WTC11 (cell line): ENCODE data around the gene SEZ6L. TPM values are rescaled to one million over a fixed set of nuclear protein-coding genes. Genes with fewer than 3 reads are reported as not detected.

Experiments used
- ATAC-seq: fragments of 200-7000 bp; cut with Tn5 transposase; 2 replicates; pipeline ENCODE4 v1.10.0; 2021; ENCODE audit warnings: mild to moderate bottlenecking, moderate library complexity
- CTCF ChIA-PET: fragments of 300-600 bp; sonication (Branson Sonifier 250); formaldehyde crosslinking; loops from one replicate; lab custom pipeline; 2021; ENCODE audit warnings: antibody characterized with exemption; lab: Charles Lee
- POLR2A ChIA-PET: fragments of 350-600 bp; sonication (Branson Sonifier 250); formaldehyde crosslinking; loops from one replicate; lab custom pipeline; 2021; ENCODE audit warnings: antibody characterized with exemption; lab: Charles Lee
- DNase-seq: peaks from one replicate; pipeline ENCODE4 v3.0.0; 2021; ENCODE audit warnings: low spot score
- H3K27ac Mint-ChIP-seq: 2 replicates; pipeline ENCODE4 v1.8.0; 2021; ENCODE audit warnings: mixed read lengths
- H3K27me3 Mint-ChIP-seq: 2 replicates; pipeline ENCODE4 v1.8.0; 2021; ENCODE audit warnings: low read depth, mild to moderate bottlenecking, moderate library complexity, mixed read lengths
- H3K36me3 Mint-ChIP-seq: 2 replicates; pipeline ENCODE4 v1.8.0; 2021; ENCODE audit warnings: mixed read lengths
- H3K4me1 Mint-ChIP-seq: 2 replicates; pipeline ENCODE4 v1.8.0; 2022; ENCODE audit warnings: mixed read lengths
- H3K4me3 Mint-ChIP-seq: 2 replicates; pipeline ENCODE4 v1.8.0; 2021; ENCODE audit warnings: mild to moderate bottlenecking, moderate library complexity, mixed read lengths
- H3K9me3 Mint-ChIP-seq: 2 replicates; pipeline ENCODE4 v1.8.0; 2021; ENCODE audit warnings: mixed read lengths
- ARID4B ChIP-seq: sonication (generic); formaldehyde crosslinking; IDR thresholded peaks from 2 replicates; pipeline ENCODE4 v1.8.0; 2023; ENCODE audit warnings: missing genetic modification reagents, mild to moderate bottlenecking, borderline replicate concordance
- ATF1 ChIP-seq: sonication (generic); formaldehyde crosslinking; IDR thresholded peaks from 2 replicates; pipeline ENCODE4 v1.8.1; 2023; ENCODE audit warnings: mild to moderate bottlenecking, moderate library complexity, missing genetic modification reagents
- CBFB ChIP-seq: sonication (generic); formaldehyde crosslinking; IDR thresholded peaks from 2 replicates; pipeline ENCODE4 v1.8.1; 2022; ENCODE audit warnings: mild to moderate bottlenecking, low read depth, missing genetic modification reagents
- CREB1 ChIP-seq: sonication (generic); formaldehyde crosslinking; IDR thresholded peaks from 2 replicates; pipeline ENCODE4 v1.8.0; 2023; ENCODE audit warnings: mild to moderate bottlenecking, missing genetic modification reagents
- ELF4 ChIP-seq: sonication (generic); formaldehyde crosslinking; IDR thresholded peaks from 2 replicates; pipeline ENCODE4 v1.8.1; 2022; ENCODE audit warnings: low read depth, mild to moderate bottlenecking, moderate library complexity, missing genetic modification reagents
- FOXK1 ChIP-seq: sonication (generic); formaldehyde crosslinking; IDR thresholded peaks from 2 replicates; pipeline ENCODE4 v1.8.0; 2022; ENCODE audit warnings: mild to moderate bottlenecking, moderate library complexity, missing genetic modification reagents
- GRHL2 ChIP-seq: fragments of 250-450 bp; sonication (Bioruptor Pico); IDR thresholded peaks from 2 replicates; pipeline ENCODE4 v1.8.0; 2022; ENCODE audit warnings: mild to moderate bottlenecking, moderate library complexity; ENCODE audit not compliant: insufficient replicate concordance, severe bottlenecking
- NFATC4 ChIP-seq: fragments of 250-450 bp; sonication (Bioruptor Pico); IDR thresholded peaks from 2 replicates; pipeline ENCODE4 v1.9.0; 2021; ENCODE audit warnings: mild to moderate bottlenecking
- NFE2L1 ChIP-seq: sonication (generic); formaldehyde crosslinking; IDR thresholded peaks from 2 replicates; pipeline ENCODE4 v1.8.1; 2023; ENCODE audit warnings: missing genetic modification reagents
- NFYB ChIP-seq: sonication (generic); formaldehyde crosslinking; conservative IDR thresholded peaks from 2 replicates; pipeline ENCODE4 v1.8.0; 2022; ENCODE audit warnings: low read depth, missing genetic modification reagents
- NR1H2 ChIP-seq: sonication (generic); formaldehyde crosslinking; IDR thresholded peaks from 2 replicates; pipeline ENCODE4 v1.9.0; 2021; ENCODE audit warnings: mild to moderate bottlenecking, moderate library complexity, missing genetic modification reagents
- NR3C1 ChIP-seq: sonication (generic); formaldehyde crosslinking; conservative IDR thresholded peaks from 2 replicates; pipeline ENCODE4 v1.8.1; 2023; ENCODE audit warnings: low read depth, mild to moderate bottlenecking, missing genetic modification reagents
- OVOL2 ChIP-seq: fragments of 250-450 bp; sonication (Bioruptor Pico); IDR thresholded peaks from 2 replicates; pipeline ENCODE4 v1.9.0; 2021; ENCODE audit warnings: mild to moderate bottlenecking, borderline replicate concordance
- PREB ChIP-seq: sonication (generic); formaldehyde crosslinking; IDR thresholded peaks from 2 replicates; pipeline ENCODE4 v1.8.1; 2022; ENCODE audit warnings: mild to moderate bottlenecking, missing genetic modification reagents, moderate library complexity, borderline replicate concordance
- RORB ChIP-seq: fragments of 250-450 bp; sonication (Bioruptor Pico); IDR thresholded peaks from 2 replicates; pipeline ENCODE4 v1.9.0; 2021; ENCODE audit warnings: mild to moderate bottlenecking
- SMAD3 ChIP-seq: sonication (generic); formaldehyde crosslinking; IDR thresholded peaks from 2 replicates; pipeline ENCODE4 v1.8.0; 2022; ENCODE audit warnings: missing genetic modification reagents, mild to moderate bottlenecking, borderline replicate concordance
- ZNF121 ChIP-seq: sonication (generic); formaldehyde crosslinking; IDR thresholded peaks from 2 replicates; pipeline ENCODE4 v1.8.0; 2023; ENCODE audit warnings: missing genetic modification reagents
- ZNF138 ChIP-seq: sonication (generic); formaldehyde crosslinking; conservative IDR thresholded peaks from 2 replicates; pipeline ENCODE4 v1.8.1; 2022; ENCODE audit warnings: mild to moderate bottlenecking, moderate library complexity, missing genetic modification reagents
- ZNF219 ChIP-seq: sonication (generic); formaldehyde crosslinking; IDR thresholded peaks from 2 replicates; pipeline ENCODE4 v1.8.0; 2023; ENCODE audit warnings: missing genetic modification reagents, mild to moderate bottlenecking, borderline replicate concordance
- ZNF416 ChIP-seq: fragments of 250-450 bp; sonication (Bioruptor Pico); IDR thresholded peaks from 2 replicates; pipeline ENCODE4 v1.9.0; 2021; ENCODE audit warnings: mild to moderate bottlenecking, inconsistent platforms
- total RNA-seq: library from RNA; stranded (reverse); gene quantifications from 3 replicates; pipeline ENCODE4 v1.2.3, GENCODE V29; 2021
- TF ChIP-seq, protein P1 (sequence below): fragments of 250-450 bp; sonication (Bioruptor Pico); conservative IDR thresholded peaks from 2 replicates; pipeline ENCODE4 v1.9.0; 2021; ENCODE audit warnings: mild to moderate bottlenecking
- TF ChIP-seq, protein P2 (sequence below): sonication (generic); formaldehyde crosslinking; IDR thresholded peaks from 2 replicates; pipeline ENCODE4 v1.8.0; 2022; ENCODE audit warnings: mild to moderate bottlenecking, missing genetic modification reagents

The SEZ6L gene
- total RNA-seq, 1 experiment from 2014 or later, result 0.57 TPM

DNA sequence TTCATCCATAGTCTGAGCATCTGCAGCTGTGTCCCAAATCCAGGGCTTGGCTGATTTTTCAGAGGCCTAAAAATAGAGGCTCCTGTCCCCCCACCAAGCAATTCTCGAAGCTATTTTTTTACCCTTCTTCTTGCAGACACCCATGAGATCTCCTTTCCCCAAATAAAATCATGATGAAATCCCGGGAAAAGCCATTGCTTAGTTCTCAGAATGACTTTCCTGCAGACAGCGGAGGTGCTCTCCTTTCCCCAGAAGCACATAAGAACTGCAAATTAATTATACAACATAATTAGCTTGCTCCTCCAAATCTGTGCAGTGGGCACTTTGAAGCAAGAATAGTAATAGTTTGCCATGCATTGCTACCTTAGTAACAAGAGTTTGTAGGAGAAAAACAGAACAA is 176.2 kb downstream of the SEZ6L start (continued):
- TF ChIP-seq, protein P1, sequence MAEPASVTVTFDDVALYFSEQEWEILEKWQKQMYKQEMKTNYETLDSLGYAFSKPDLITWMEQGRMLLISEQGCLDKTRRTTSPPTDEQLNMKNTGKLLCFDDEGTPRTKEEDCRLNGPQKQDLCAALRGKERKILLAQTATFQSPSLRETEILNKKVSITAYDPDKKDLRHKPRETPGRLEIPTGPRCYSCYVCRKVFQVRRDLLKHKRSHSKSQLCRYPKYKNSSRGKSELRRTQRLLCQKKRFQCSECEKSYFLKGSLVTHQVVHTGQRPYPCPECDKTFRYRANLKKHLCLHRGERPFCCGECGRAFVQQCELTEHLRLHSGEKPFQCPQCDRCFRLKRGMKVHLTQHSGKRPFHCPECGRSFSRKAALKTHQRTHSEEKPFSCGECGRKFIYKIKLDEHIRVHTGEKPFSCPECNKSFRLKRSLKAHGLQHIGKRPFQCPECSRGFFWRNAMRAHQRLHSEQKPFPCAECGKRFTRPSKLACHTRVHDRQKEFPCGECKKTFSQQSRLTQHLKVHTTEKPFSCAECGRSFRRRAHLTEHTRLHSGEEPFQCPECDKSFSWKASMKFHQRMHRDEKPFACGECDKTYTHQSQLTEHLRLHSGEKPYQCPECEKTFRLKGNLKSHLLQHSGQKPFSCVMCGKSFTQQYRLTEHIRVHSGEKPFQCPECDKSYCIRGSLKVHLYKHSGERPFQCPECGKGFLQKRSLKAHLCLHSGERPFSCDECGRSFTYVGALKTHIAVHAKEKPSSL, result no peak
- TF ChIP-seq, protein P2, sequence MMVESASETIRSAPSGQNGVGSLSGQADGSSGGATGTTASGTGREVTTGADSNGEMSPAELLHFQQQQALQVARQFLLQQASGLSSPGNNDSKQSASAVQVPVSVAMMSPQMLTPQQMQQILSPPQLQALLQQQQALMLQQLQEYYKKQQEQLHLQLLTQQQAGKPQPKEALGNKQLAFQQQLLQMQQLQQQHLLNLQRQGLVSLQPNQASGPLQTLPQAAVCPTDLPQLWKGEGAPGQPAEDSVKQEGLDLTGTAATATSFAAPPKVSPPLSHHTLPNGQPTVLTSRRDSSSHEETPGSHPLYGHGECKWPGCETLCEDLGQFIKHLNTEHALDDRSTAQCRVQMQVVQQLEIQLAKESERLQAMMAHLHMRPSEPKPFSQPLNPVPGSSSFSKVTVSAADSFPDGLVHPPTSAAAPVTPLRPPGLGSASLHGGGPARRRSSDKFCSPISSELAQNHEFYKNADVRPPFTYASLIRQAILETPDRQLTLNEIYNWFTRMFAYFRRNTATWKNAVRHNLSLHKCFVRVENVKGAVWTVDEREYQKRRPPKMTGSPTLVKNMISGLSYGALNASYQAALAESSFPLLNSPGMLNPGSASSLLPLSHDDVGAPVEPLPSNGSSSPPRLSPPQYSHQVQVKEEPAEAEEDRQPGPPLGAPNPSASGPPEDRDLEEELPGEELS (CRISPR knock-in tag), result no peak
- TF ChIP-seq OVOL2 (CRISPR knock-in tag), result no peak

DNA sequence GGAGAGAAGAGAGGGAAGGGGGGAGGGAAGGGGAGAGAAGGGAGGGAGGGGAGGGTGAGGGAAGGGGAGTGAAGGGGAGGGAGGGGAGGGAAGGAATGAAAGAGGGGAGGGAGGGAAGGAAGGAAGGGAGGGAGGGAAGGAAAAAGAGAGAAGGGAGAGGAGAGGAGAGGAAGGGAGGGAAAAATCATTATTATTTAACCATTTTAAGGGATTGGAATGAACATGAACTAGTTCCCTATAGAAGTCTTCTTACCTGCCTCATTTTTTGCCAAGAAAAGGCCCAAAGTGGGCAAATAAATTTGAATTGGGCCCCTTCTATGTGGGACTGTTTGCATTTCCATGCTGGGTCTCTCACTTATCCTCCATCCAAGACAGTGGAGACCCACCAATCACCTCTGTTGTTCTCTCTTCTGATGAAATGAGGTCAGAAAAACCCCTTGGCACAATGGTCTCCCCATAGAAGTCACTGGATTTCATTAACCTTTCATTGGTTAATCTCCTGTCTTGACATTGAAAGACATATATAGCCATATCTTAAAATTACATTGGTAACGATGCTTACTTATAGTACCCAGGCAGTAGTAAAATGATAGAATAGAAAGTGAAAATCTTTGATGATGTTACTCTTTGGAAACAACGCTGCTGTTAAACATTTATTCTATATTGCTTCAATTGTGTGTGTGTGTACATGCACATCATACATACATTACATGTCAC is 179.7 kb downstream of the SEZ6L start:
- Mint-ChIP-seq H3K4me1 (no peaks in the 10 kb centered on the region), H3K27ac (no peak overlapping the region), H3K4me3 (no peak overlapping the region)
- no peak for TF ChIP-seq CBFB (CRISPR knock-in tag)
- TF ChIP-seq NR1H2 (CRISPR knock-in tag), result no peak
- no peak for TF ChIP-seq NFYB (CRISPR knock-in tag)
- no peak for TF ChIP-seq NFE2L1
- TF ChIP-seq ELF4 (CRISPR knock-in tag), result no peak
- no peak for TF ChIP-seq CREB1 (CRISPR knock-in tag)
- TF ChIP-seq ZNF138, result no peak
- TF ChIP-seq ATF1 (CRISPR knock-in tag), result no peak
- TF ChIP-seq ZNF416 (CRISPR knock-in tag), result no peak
- TF ChIP-seq, all 79 proteins: peak for 0
- CTCF ChIA-PET, result interaction anchor here (1.2 kb wide), 1 partner anchor 176 kb away, joined by 3 read pairs; no protein-coding TSS in a partner anchor
- Mint-ChIP-seq H3K9me3 (no peaks in the 10 kb centered on the region; the same call in 1 of the 2 replicates), H3K27me3 (no peaks in the 10 kb centered on the region; the same call in 1 of the 2 replicates), H3K36me3 (no peaks in the 10 kb centered on the region)
- DNase-seq (no peak), ATAC-seq (no peak)
- POLR2A ChIA-PET, result no interaction called here

DNA sequence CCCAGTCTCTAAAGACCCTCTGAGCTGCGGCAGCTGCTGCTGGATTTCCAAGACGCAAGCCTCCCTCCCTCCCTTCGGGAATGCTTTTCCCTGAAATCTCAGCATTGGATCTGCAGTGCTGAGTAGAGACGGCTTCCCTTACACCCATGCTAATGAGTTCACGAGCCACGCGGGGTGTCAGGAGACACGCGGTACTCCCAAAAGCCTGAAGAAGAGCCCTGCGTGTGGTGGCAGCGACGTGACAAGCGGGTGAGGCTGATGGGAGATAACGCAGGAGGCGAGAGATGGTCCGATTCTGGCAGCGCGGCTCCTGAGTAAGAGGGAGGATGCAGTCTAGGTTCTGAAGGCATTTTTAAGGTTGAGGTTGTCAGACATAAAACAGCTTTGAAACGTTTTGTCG is 185.4 kb downstream of the SEZ6L start:
- Mint-ChIP-seq H3K27me3 (peaks cover 3% of the 10 kb centered on the region; the same call in 1 of the 2 replicates), H3K9me3 (no peaks in the 10 kb centered on the region; the same call in 1 of the 2 replicates), H3K27ac (no peak overlapping the region), H3K36me3 (no peaks in the 10 kb centered on the region), H3K4me1 (no peaks in the 10 kb centered on the region), H3K4me3 (no peak overlapping the region)
- POLR2A ChIA-PET, result no interaction called here
- ATAC-seq, result no peak
- DNase-seq, result no peak
- CTCF ChIA-PET, result interaction anchor here (0.7 to 4.1 kb wide), 3 partner anchors 10 to 220 kb away, joined by 3 to 19 read pairs (median 3); no protein-coding TSS in a partner anchor
- no peak for TF ChIP-seq GRHL2 (CRISPR knock-in tag)
- no peak for TF ChIP-seq RORB
- TF ChIP-seq, protein P1, result no peak
- TF ChIP-seq ZNF219 (CRISPR knock-in tag), result no peak
- no peak for TF ChIP-seq ZNF416 (CRISPR knock-in tag)
- TF ChIP-seq NR3C1 (CRISPR knock-in tag), result no peak
- no peak for TF ChIP-seq FOXK1 (CRISPR knock-in tag)
- no peak for TF ChIP-seq ZNF121 (CRISPR knock-in tag)
- TF ChIP-seq SMAD3, result no peak
- no peak for TF ChIP-seq PREB
- no peak for TF ChIP-seq NFATC4 (CRISPR knock-in tag)
- TF ChIP-seq ARID4B (CRISPR knock-in tag), result no peak
